Activated CD4-positive, CD25-positive, alpha-beta regulatory T cell (primary cell): ENCODE data around the gene DST.

Source experiments
- DNase-seq, 4 experiments: peaks; one replicate each; lab custom pipeline; 2025; lab: John Stamatoyannopoulos, UW

The DST gene

DNA sequence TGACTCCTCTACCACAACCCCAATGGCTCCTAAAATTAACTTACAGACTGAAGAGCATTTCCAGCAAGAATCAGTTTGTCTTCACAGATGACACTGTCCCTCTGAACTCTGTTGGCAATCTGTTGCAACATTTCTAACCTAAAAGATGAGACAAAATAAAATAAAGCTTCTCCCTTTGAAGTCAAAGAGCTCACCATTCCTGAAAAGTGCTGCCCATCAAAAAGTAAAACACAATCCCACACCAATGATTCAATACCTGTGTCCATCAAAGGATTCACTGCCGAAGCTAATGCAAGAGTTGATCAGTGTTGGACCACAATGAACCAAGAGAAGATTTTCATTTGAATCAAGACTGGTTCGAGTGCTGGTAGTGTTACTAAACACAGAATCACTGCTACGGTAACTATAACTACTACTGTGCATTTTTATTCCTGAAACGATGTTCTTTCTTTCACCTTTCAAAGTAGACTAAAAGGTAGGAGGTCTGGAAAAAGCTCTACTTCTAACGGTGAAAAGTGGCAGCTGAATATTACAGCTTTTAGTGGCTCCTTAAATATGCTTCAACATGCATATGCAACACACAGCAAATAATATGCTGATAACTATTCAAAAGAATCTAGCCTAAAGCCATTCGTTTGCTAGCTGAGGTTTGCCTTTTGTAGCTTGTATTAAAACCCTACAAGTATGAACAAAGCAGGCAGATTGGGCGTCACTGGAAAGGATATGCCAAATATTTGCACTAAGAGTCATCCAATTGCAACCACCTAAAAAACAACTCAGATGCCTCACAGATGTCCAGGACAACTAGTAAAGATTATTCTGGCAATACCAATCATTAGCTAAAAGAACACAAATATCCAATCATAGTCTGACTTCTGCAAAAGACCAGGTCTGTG lies at the start of gene DST:
Gene DST, minus strand, starts transcription at position 524 of the 896 bp plus-strand sequence.
- DNase-seq: no peak

DNA sequence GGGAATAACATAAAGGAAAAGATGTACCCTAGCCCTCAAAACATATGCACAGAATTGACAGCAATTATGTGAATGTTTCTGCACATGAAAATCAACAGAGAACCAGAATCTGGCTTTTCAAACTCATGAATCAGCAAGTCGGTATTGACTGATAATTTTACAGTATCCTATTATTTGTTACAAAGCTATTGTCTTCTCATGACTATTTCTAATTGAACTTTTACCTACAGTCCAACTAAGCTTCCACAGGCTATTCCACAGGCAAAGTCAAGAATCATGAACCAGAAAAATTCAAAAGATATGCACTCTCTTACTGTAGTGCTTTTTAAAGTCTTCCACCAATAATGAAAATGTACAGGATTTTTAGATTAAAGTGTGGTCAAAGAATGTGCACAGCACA lies 49.1 kb upstream of the DST start:
- DNase-seq: no peak

GRCh38 chr6:56691286-56691595 lies 48.6 kb upstream of the DST start:
- DNase-seq: no peak

DNA sequence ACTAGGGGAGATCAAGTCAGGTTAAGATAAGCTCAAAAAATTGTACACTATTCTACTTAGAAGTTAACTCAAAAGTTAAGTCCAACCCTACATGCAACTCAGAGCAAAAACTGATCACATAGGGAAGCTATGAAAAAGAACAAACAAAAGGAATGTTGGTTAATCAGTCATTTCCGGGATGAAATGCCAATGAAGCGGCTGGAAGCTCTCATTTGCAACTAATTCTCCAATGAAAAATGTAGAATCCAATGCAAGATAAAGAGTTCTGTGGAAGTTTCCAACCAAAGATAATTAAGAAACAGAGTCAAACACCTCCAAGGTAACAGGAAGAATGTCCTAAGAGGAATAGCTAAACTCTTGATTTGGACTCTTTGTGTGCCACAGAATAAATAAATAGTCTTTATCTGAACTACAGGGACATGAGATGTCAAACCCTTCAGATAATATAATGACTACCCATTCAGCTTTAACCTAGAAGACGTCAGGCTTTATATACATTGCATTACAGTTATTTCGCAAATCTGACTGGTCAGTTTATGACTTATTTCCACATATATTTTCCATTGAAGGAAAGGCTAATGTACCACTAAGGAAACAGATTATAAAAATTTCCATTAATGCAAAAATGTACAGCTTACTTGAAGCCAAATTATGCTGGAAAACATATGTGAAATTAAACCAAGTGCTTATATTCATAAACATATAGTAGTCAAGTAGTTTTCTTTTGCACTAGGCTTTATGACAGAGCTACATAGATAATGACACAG lies 48.0 kb upstream of the DST start:
- no peak for DNase-seq

GRCh38 chr6:56689663-56690062 lies 47.0 kb upstream of the DST start:
- DNase-seq: no peak

- DNase-seq: no peak
These were observed 46.4 kb upstream of the DST start for GRCh38 chr6:56689114-56689513.

GRCh38 chr6:56688521-56688920 lies 45.8 kb upstream of the DST start:
- DNase-seq: no peak

- DNase-seq: no peak
These were observed 44.9 kb upstream of the DST start for GRCh38 chr6:56687551-56687950.

GRCh38 chr6:56686429-56686828 lies 43.7 kb upstream of the DST start:
- DNase-seq: no peak

DNA sequence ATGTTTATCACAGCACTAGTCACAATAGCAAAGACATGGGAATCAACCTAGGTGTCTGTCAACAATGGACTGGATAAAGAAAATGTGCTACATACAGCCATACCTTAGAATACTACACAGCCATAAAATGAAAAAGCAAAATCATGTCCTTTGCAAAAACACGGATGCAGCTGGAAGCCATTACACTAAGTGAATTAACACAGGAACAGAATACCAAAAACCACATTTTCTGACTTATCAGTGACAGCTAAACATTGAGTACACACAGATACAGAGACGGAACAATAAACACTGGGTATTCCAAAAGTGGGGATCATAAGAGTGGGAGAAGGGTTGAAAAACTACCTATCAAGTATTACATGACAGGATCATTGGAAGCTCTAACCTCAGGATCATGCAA lies 43.3 kb upstream of the DST start:
- DNase-seq: no peak

- no peak for DNase-seq
These were observed 42.5 kb upstream of the DST start for GRCh38 chr6:56685102-56685733.

- DNase-seq: no peak
These were observed 41.8 kb upstream of the DST start for GRCh38 chr6:56684342-56685101.

GRCh38 chr6:56683882-56684281 lies 41.2 kb upstream of the DST start:
- DNase-seq: no peak

- DNase-seq: no peak
These were observed 39.9 kb upstream of the DST start for GRCh38 chr6:56682635-56683034.

GRCh38 chr6:56677559-56677958 lies 34.9 kb upstream of the DST start:
- no peak for DNase-seq

DNA sequence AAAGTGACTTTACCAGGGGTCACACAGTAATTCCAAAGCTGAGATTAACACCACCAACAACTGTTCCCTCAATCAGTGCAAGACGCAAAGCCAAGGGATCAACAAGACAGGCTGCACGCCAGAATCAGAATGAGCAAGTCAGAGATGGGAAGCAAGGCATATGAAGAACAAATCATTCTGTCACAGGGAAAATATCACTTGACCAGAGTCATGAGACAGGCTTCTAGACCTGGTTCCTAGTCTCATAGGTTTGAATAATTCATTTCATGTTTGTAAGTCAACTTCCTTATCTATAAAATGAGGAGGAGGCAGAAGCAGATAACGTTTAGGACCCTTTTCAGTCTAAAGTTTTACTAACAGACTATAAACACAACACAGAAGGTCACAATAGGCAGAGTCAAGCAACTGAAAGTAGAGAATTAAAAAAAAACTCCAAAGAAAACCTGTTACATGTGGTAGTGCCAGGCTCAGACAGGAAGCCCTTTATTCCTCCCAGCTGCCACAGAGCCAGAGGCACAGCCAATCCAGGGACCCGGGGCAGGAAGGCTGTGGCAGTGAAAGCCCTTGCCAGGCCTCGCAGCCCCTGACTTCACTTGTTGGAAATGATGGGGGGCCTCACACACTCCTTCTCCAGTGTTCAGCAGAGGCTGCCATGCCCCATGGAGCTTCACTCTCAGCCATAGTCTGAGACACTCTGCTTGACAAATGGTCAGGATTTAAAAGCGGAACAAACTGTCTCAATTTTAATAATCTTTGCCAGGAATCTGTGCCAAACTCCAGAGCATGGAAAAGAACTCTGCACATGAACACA lies 29.2 kb upstream of the DST start:
- DNase-seq: no peak

DNA sequence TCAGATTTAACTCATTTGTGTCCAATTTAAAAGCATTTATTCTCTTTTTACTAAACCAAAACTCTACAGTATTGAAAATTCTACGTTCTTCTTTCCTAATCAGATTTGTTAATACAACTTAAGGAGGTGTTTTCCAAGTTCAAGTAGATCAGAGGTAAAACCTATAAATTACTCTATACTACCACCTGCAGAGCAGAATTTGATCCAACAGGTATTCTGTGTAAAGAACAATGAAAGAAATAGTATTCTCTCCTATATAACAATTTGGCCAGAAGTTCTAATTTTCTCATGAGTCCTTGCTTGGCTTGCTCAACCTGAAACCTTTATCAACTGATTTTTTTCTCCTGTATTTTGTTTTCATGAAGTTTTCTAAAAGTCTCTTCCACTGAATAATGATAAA lies 28.5 kb upstream of the DST start:
- no peak for DNase-seq

DNA sequence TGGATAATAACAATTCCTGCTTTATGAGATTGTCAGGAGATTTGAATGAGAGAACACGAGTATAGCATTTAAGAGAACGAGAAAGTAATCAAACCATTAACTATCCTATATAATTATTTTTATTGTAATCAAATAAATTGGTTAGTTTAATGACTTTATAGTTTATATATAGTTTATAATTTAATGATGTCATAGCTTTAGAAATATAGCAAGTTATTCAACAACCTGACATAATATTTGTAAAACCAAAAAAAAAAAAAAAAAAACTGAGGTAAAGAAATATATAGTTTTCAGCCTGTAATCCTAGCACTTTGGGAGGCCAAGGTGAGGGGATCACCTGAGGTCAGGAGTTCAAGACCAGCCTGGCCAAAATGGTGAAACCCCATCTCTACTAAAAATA lies 26.4 kb upstream of the DST start:
- DNase-seq: no peak

DNA sequence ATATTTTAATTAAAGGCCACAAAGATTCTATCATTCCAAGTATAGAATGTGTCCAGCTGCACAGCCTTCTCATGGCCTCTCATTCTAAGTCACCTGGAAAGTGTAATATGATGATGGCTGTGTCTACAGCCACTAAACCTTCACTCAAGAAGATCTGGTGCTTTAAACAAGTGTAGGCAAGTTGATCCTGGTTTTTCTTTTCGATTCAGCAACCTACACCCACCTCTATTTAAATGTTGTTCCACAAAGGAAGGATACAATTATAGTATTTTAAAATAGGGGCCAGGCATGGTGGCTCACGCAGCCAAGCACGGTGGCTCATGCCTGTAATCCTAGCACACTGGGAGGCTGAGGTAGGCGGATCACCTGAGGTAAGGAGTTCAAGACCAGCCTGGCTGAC lies 25.5 kb upstream of the DST start:
- DNase-seq: no peak

DNA sequence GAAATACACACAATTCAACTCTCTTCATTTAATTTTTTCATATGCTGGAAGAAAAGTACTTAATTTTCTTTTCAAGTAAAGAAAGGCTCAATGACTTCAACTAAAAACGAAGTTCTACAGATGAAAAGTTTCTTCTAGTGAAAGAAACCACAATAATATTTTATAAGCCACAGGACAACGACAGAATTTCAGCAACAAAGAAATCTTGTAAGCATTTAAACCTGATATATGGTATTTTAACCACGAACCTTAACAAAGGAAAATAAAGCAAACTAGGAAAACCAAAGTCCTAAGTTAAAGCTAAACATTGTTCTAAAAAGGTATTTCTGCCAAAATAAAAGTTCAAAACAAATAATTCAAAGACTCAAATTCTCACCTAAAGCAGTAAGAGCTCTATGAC lies 24.6 kb upstream of the DST start:
- DNase-seq: no peak

DNA sequence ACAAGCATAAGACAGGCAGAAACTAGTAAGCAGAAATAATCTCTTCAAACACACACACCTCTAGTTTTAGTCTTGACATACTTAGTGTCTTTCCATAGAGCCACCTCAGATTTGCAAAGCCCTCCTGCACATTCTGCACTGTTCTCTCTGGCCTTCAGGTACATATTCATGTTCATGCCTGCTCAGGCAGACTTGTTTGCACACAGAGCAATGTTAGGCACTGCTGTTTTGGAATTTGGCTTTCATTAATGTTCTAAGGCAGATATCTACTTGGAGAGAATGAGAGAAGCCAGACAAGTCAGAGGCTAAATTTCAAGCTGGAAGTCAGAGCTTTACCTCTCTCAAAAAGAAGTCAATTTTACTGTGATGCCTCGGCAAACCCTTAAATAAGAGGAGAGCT lies 21.3 kb upstream of the DST start:
- DNase-seq: no peak
